ENCODE data around the gene GGCX. TPM values are rescaled to one million over a fixed set of nuclear protein-coding genes. Genes with fewer than 3 reads are reported as not detected.

GGCX gene
- total and polyA plus RNA-seq, 9 of the 15 experiments (the other 6 are each of a cell fraction or from before 2014, with no cell fraction given): 14.4 to 47.1 (median 28.1) TPM

GRCh38 chr2:85588645-85589044 lies 27.4 kb upstream of the GGCX start (continued):
- TF ChIP-seq HNRNPL (IDR thresholded peaks at IDR 0.05; ENCODE audit: low read depth, low read length) (no peak), EP300 (IDR thresholded peaks at IDR 0.05; ENCODE audit: low read length) (peak; percentile 38; the same call in 1 of the 2 replicates), ZNF121 (CRISPR knock-in tag; conservative IDR thresholded peaks at IDR 0.05) (0 out of 2 replicates have a peak, but pooled peaks have one; percentile 16), THRB (CRISPR knock-in tag; conservative IDR thresholded peaks at IDR 0.05) (no peak), MTA1 (IDR thresholded peaks at IDR 0.05; ENCODE audit: borderline replicate concordance) (no peak), E4F1 (CRISPR knock-in tag; IDR thresholded peaks at IDR 0.05; ENCODE audit: borderline replicate concordance) (no peak), ZNF282 (CRISPR knock-in tag; IDR thresholded peaks at IDR 0.05) (no peak)

- Histone ChIP-seq H3K36me3 (ENCODE audit: control insufficient read depth, insufficient read depth, low read length) (peaks cover 13% of the 10 kb centered on the region; the same call in 2 of the 3 replicates), H3K4me2 (ENCODE audit: insufficient read depth, low read length) (no peak overlapping the region; the same call in 1 of the 2 replicates), H4K20me1 (replicated peaks; ENCODE audit: control insufficient read depth, insufficient read depth, low read length) (no peaks in the 10 kb centered on the region), H3K9ac (ENCODE audit: insufficient read depth in 1 of 2, low read depth in 2 of 2, low read length in 2 of 2) (peak overlapping the region in 1 of 2 experiments; percentile 60; a peak in 1 of 4 replicates), H3K27me3 (ENCODE audit: control insufficient read depth in 2 of 2, insufficient read depth in 2 of 2, low read length in 2 of 2) (no peaks in the 10 kb centered on the region), H3K9me1 (ENCODE audit: control insufficient read depth, insufficient read depth, low read length) (peaks cover 11% of the 10 kb centered on the region), H3K27ac (ENCODE audit: extremely low read depth, low read depth, low read length) (no peak overlapping the region), H3K4me1 (replicated peaks in 1 of 2; ENCODE audit: control insufficient read depth in 2 of 2, insufficient read depth in 2 of 2, low read length in 2 of 2) (peaks cover 42 to 43% of the 10 kb centered on the region in 2 experiments), H3K79me2 (ENCODE audit: control insufficient read depth, insufficient read depth, low read length) (no peaks in the 10 kb centered on the region; the same call in 2 of the 3 replicates), H3K4me3 (no peak overlapping the region), H2AFZ (ENCODE audit: low read depth, low read length) (no peak overlapping the region), H3K9me3 (replicated peaks; ENCODE audit: control insufficient read depth, insufficient read depth, low read depth, low read length) (no peaks in the 10 kb centered on the region)
- ATAC-seq: no peak; the same call in 2 of the 3 replicates
- POLR2A ChIA-PET: interaction anchor here (1.0 to 4.0 kb wide), 7 partner anchors 7 to 49 kb away, joined by 3 to 14 read pairs (median 6); partner anchors contain the start of genes MAT2A and RNF181
- no peak for FAIRE-seq
- TF ChIP-seq MLLT1 (IDR thresholded peaks at IDR 0.05) (no peak), FOXJ3 (CRISPR knock-in tag; IDR thresholded peaks at IDR 0.05) (no peak), ZNF263 (CRISPR knock-in tag; IDR thresholded peaks at IDR 0.05; ENCODE audit: borderline replicate concordance) (no peak), SUPT5H (IDR thresholded peaks at IDR 0.05) (0 out of 2 replicates have a peak, but pooled peaks have one; percentile 2), FOXK2 (conservative IDR thresholded peaks at IDR 0.05 in 1 of 2, IDR thresholded peaks at IDR 0.05 in 1 of 2; ENCODE audit: low read depth in 2 of 2) (no peak), KDM2B (CRISPR knock-in tag; IDR thresholded peaks at IDR 0.05) (no peak)
- WGBS (ENCODE audit: insufficient coverage, low coverage, missing lambda C conversion rate): 60% methylated on average over 4 of the region's 4 CpGs
- CTCF ChIA-PET (ENCODE audit: low intra/inter-chr PET ratio): no interaction called here
- DNase-seq (ENCODE audit: extremely low read depth in 1 of 4, low spot score in 3 of 4): no peak
- in situ Hi-C loops (cut with MboI): no loop called here
- BruUV-seq (replicated peaks): no TSS peak
- intact Hi-C loops (cut with micrococcal nuclease): no loop called here
Observed at GRCh38 chr2:85588236-85588635, 26.9 kb upstream of the GGCX start.

Measured in K562 (cell line).